Testis (tissue), 2 donors: ENCODE data around the gene TBC1D5.

Experiments used
- CTCF ChIP-seq, 3 experiments: fragments of 450-650 bp in 2 of 3; fragments of 200-600 bp in 1 of 3; sonication (generic) in 1 of 3; IDR thresholded peaks; one replicate each; pipeline ENCODE4 v1.5.1; 2016 to 2019; ENCODE audit warnings: antibody characterized with exemption in 3 of 3, mild to moderate bottlenecking in 2 of 3, moderate library complexity in 1 of 3
- POLR2A ChIP-seq: fragments of 450-650 bp; IDR thresholded peaks from one replicate; pipeline ENCODE4 v1.6.1; 2017; ENCODE audit warnings: antibody characterized with exemption, mild to moderate bottlenecking, moderate library complexity

GRCh38 chr3:17634964-17635363, 107.5 kb downstream of the TBC1D5 start:
- no peak for TF ChIP-seq POLR2A
- no peak for TF ChIP-seq CTCF (IDR thresholded peaks at IDR 0.05)
